Activated CD4-positive, alpha-beta T cell treated with anti-CD3 and anti-CD28 coated beads, Interleukin-10, Interleukin-2, amounts not matched to agents 100 ng/mL and 50 ng/mL, durations not matched to agents 16 hours and 8 hours (primary cell): Measurements from ENCODE around the gene ZNF593OS.

Source experiments
- DNase-seq: peaks from one replicate; pipeline ENCODE4 v3.0.0-alpha.2; 2020

The ZNF593OS gene

DNA sequence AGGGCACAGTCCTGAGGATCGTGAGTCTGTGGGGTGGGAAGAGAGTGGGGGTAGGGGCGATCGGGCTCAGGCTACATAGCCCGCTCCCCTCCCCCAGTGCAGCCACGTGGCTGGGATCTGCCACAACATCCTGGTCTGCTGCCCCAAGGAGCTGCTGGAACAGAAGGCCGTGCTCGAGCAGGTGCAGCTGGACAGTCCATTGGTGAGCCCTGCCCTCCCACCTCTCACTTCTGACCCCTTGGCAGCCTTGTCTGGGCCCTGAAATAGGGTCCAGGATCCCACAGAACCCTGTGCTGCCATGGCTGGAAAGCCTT lies 10.7 kb upstream of the ZNF593OS start:
- DNase-seq: no peak

DNA sequence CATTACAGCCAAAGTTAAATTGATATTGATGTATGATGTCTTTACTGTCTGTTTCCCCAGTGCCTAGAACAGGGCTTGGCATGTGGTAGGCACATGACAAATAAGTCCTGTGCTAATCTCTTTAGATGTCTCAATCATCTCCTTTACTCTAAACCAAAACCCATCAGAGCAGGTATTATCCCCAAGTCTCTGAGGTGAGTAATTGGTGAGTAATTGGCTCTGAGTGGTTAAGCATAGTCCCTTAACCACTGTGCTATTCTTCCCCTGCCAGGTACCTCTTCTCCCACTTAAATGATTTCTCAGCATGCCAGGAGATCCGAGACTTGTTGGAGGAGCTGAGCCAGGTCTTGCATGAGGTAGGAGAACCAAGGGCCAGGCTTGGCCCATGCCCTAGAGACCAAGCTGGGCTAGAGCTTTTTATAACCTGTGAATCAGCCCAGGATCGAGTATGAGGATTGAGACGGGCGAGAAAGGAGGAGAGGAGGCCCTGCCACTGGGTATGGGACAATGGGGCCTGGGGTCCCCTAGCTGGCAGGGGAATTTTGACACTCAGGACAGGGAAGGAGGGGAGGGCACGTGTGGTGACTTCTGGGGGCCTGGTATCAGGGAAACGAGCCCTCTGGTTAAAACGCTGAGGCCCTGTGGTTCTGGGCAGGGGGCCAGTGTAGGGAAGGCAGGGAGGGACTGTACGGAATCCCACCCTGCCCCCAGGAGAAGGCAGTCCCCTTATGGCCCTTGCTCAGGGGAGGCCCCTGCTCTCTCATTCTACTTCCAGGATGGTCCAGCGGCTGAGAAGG lies 10.2 kb upstream of the ZNF593OS start:
- DNase-seq: no peak

DNA sequence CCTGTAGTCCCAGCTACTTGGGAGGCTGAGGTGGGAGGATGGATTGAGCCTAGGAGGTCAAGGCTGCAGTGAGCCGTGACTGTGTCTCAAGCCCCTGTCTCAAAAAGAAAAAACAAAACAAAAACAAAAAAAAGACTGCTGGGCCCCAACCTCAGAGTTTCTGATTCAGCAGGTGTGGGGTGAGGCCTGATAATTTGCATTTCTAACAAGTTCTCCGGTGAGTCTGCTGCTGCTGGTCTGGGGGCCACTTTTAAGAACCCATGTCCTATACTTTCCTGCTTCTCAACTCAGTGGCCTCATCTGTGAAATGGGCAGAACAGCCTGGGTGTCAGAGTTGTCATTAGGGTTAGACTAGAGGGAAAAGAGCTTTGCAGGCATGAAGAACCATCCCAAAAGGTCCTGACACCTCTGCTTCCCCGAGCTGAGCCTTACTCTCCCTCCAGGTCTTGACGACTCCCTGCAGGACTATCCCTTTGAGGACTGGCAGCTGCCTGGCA lies 8.4 kb upstream of the ZNF593OS start:
- DNase-seq: no peak

DNA sequence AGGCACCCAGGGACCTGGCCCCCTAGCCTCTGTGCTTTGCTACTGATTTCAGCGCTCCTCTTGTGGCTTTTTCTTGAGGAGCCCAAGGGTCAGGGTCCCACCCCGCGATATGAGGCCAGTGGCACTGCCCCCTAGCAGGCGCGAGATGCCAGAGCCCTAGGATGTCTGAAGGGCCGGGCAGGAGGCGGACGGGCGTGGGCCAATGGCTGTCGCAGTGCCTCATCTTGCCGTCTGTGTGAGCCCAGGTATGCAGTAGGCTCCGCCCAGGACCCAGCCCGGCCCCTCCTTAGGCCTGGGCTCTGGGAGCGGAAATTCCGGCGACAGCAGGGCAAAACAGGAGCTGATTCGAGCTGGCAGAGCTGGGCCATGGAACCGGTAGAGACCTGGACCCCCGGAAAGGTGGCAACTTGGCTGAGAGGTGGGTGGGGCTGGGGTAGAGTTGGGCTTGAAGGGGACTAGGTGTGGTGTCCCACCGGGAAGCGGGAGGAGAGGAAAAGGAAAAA lies 5.6 kb upstream of the ZNF593OS start, which contains the start of gene CNKSR1:
Gene CNKSR1, plus strand, starts transcription at position 310 of the 503 bp plus-strand sequence. Its CDS starts 57 bp downstream, at position 367.
- DNase-seq: no peak

DNA sequence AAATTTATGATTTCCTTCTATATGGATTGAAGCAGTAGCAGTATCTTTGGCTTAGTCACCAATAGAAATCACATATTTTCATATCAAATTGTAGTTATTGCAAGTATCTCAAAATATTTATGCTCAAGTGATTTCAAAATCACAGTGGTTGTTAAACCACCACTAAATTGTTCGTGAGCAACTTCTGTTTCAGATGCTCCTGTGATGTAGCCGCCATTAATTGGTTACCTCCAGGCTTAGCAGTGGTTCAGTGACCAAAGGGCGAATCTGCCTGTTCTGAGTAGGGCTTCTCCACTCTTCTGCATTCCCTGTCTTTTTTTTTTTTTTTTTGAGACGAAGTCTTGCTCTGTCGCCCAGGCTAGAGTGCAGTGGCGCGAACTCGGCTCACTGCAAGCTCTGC lies 3.7 kb upstream of the ZNF593OS start:
- DNase-seq: no peak

DNA sequence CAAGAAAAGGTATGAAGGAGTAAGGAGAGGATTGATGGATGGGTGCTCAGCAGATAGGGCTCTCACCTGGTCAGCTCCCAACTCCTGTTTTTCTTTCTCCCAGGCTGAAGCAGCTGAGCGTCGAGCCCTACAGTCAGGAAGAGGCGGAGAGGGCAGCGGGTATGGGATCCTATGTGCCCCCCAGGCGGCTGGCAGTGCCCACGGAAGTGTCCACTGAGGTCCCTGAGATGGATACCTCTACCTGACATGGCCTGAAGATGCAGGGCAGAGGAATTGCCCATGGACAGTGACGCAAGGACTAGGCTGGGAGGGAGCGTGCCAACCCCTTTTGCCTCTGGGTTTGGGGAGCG lies 1.2 kb downstream of the ZNF593OS start:
- no peak for DNase-seq

DNA sequence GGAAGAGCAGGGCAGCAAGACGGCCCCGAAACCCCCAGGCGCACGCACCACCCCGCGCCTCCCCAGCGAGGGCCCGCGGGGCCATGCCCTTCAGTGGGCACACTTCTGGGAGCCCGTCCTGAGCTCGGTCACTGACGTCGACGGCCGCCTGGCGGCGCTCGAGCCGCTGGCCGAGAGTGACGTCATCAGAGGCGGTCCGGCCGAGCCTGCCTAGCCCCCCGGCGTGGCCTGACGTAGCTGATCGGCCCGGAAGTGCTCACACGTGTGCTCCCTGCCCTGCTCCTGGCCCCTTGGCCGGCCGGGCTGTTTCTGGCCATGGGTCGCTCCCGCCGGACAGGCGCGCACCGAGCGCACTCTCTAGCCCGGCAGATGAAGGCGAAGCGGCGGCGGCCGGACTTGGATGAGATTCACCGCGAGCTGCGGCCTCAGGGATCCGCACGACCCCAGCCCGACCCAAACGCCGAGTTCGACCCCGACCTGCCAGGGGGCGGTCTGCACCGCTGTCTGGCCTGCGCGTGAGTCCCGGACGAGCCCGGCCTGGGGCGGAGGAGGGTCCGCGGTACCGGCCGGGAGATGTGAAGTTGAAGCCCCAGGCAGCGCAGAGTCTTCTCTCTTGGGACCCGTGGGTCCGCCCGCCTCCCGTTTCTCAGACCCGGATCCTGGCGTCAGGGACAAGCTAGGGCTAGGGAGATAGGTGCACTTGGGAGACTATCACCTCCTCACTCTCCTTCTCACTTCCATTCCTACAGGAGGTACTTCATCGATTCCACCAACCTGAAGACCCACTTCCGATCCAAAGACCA lies 1.8 kb downstream of the ZNF593OS start, which contains the start of gene ZNF593:
Gene ZNF593, plus strand, starts transcription at position 240 of the 803 bp plus-strand sequence. Its CDS starts 76 bp downstream, at position 316.
- DNase-seq: peak; percentile 95

DNA sequence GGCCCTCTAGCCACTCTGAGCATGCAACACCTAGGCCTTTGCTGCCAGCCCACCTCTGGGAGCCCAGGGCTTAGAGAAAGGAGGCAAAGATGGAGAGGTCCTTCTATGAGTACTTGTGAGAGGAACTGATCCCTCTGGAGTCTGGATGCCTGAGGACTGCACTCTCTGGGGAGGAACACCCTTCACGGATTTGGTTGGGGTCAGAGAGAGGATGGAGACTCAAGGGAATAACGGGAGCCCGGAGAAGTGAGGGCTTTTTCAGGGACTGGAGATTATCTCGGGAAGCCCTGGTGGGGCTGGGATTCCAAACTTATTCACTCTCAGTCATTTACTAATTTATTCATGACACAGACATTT lies 2.5 kb downstream of the ZNF593OS start:
- no peak for DNase-seq

DNA sequence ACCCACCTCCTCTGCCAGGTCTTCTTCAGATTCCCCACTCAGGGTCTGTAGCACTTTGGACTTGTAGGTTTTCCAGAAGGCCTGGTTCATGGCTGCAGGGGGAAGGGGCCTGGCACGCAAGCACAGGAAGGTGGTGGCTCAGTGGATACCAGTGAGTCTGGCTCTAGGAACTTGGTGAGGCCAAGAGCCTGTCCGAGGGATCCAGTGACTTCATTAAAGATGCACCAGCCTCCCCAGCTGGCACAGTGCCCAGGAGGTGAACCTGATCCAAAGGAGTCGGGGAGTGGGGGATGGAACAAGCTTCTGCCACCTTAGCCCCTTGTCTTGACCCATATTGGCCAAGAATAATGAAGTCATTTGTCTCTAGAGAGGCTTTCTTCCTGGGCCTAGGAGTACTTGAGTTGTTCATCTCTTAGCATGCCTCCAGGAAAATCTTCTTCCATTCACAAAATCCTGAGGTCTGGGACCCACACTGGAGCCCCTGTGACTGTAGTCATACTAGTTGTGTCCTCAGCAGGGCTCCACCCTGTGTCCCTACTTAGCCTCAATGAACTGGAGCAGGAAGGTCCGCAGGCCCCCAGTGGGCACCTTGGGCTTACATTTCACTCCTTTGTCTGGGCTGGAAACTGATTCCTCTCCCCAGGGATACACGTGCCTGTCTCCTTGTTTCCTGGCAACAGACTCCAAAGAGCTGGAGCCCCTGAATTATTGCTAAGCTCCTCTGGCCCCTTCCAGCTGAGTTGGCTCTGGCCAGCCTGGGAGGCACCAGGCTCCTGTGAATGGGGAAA lies 3.0 kb downstream of the ZNF593OS start, which contains the start of gene C1orf232:
Gene C1orf232, minus strand, starts transcription at position 554 of the 788 bp plus-strand sequence. Its CDS starts 464 bp downstream, at position 90.
- DNase-seq: no peak

DNA sequence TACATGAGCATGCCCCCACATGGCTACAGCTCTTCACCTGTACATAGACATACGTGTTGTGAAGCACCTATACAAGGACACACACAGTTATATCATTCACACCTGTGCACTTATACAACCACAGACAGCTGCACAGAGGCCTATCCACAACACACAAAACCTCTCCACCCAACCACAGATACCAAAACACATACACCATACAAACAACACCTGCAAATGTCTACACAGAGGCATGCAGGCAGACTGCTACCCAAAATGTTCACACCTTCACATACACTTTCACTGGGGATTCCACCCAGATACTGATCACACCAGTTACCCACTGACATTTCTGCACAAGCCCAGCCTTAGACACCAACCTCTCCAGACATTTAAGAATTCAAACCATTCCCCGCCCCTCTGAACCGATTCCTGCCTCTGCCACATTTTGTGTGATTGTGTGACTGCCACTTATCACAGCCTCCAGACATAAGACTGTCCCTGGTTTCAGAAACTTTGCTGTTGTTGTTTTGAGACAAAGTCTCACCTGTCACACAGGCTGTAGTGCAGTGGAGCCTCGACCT lies 4.8 kb downstream of the ZNF593OS start:
- DNase-seq: peak; percentile 20

DNA sequence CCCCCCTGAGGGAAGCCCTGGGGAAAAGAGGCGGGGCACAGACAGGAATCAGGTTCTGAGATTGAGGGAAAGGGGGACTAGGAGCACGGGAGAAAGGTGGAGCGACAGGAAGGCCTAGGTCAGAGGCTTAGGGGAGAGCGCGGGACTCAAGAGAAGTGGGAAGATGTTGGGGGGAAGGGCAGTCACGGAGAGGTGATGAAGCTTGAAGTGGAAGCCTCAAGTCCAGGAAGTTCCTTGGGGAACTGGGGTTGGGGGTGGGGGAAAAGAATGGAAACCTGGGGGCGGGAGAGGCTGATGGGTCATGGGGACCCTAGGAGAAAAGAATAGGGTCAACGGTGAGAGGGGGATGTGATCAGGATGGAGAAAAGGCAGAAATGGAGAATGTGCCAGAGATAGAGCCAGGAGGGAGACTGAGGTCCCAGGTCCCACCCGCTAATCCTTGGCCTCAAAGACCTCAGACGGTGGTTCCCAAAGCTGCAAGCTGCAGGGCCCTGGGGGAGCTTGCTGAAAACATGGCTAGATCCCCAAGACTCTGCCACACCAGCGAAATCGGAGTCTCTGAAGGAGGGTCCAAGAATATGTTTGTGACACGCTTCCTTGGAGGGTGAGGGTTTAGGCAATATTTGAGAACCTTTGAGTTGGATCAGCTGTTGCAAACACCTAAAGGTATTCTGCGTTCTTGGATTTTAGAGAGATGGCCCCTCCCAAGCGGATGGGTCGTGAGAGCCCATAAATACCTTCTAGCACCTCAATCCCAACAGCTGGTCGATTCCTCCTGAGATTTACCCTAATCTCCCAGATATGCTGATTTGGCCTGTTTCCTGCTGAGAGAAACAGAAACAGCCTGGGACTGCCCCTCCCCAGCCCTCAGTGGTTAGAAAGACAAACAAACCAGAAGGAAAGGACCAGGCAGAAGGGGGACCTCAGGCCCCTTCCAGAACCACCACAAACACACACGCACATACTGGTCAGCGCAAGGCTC lies 6.5 kb downstream of the ZNF593OS start:
- no peak for DNase-seq

DNA sequence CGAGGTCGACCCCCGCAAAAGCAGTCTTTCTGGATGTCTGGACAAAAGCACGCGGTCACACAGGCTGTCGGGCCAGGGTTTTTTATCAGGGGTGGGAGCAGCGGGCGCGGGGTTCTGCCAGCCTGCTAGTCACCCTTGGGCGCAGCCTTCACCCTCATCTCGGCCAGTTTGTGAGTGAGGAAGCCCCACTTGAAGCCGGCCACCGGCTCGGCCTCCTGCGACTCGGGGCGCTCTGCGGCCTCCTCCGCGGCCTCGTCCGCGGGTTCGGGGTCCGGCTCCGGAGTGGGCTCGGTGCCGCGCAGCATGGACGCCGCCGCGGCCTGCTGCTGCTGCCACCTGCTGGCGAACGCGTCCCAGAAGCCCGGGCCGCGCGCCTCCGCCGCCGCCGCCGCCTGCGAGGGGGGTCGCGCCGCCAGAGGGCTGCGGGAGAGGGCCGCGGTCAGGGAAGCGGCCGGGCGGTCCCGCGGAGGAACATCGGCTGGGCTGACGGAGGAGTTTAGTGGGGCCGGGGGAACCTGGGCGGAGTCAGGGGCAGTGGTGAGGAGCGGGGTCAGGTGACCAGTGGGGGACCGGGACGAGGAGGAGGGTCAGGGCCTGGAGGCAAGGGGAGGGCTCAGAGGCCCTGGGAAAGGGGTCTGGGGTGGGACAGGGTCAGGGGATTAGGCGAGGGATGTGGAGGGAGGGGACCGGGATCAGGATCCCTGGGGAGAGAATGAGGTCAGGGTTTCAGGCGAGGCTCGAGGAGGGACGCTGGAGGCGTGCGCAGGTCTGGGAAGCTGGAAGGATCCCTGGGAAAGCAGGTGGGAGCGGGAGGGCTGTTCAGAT lies 7.4 kb downstream of the ZNF593OS start:
- peak; percentile 50 for DNase-seq

DNA sequence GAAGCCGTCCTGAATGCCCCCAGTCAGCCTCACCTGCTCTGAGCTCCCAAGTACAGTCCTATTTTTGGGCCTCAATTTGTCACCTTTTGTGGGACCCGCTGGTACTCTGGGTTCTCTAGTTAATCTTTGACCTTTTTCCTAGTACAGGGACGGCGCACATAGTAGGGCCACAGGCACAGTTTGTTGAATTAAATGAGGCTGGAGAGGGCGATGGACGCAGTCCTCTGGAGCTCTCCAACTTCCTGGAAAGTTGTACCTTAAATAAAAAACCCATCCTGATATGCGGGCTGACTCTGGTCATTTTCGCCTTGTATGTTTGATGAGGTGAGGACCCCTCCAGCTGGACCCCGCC lies 8.0 kb downstream of the ZNF593OS start:
- DNase-seq: no peak

DNA sequence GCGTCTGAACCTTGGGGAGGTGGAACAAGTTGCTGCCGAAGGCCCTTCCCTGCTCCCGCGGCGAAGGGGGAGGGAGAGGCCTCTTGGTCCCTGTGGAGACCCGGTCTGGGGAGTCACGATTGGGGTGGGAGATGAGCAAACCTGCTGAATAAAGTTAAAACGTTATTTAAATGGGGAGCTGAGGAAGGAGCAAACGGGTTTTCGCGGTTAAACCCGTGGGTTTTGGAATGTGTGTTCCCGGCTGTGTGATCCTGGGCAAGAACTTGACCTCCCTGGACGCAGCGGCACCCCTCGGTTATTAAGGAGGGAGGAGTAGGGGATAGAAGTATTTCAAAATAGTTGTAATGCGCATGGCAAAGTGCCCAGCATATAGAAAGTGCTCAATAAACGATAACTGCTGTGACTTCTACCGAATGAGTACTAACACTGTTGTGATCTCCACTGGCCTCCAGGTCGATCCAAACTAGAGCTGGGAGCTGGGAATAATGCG lies 9.4 kb downstream of the ZNF593OS start:
- DNase-seq: no peak

DNA sequence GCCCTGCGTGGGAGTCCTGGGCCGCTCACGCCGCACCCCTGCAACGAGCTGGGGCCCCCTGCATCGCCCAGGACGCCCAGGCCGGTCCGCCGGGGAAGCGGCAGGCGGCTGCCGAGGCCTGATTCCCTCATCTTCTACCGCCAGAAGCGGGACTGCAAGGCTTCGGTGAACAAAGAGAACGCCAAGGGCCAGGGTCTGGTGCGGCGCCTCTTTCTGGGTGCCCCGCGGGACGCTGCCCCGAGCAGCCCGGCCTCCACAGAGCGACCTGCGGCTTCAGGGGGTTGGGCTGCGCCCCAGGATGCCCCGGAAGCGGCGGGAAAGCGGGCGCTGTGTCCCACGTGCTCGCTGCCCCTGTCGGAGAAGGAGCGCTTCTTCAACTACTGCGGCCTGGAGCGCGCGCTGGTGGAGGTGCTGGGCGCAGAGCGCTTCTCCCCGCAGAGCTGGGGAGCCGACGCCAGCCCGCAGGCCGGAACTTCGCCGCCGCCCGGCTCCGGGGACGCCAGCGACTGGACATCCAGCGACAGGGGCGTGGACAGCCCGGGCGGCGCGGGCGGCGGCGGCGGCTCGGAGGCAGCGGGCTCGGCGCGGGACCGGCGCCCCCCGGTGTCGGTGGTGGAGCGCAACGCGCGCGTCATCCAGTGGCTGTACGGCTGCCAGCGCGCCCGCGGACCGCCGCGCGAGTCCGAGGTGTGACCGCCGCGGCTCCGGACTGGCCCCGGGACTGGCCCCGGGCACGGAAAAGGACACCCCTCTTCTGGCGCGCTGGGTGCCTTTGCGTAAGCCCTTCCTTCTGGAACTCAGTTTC lies 10.0 kb downstream of the ZNF593OS start:
- peak; percentile 50 for DNase-seq

DNA sequence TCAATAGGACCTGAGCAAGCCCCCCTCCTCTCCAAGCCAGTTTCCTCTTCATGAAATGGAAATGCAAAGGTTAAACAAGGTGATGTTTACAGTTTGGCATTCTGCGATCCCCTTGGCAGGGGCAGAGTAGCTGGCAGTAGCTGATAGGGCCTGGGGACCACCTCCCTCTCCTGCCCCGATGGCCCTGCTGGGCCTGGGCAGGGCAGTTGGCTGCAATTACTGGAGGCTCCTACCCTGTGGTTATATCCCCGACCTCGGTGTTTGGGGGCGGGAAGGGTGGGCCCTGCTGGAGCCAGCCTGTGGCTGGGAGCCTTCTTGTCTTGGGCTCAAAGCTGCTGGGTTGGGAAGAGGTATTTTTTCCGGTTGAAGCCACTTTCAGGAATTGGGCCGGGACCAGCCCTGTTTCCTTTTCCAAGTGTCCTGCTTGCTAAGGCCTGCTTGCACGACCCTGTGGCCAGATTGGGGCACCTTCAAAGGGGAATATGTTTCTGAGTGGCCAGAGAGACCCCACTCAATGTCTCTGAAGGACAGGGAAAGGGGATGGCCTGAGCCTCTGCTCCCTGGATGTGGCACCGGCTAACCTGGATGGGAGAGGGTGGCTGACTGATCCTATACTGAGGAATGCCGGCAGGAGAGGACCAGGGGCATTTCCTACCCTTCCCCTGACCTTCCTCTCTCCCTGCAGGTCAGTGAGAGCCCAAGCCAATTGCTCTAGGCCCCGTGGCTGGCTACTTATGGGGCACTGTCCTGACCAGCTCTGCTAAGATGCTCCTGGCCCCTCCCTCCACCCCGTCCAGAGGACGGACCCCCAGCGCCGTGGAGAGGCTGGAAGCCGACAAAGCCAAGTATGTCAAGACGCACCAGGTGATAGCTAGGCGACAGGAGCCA lies 10.9 kb downstream of the ZNF593OS start:
- DNase-seq: no peak

DNA sequence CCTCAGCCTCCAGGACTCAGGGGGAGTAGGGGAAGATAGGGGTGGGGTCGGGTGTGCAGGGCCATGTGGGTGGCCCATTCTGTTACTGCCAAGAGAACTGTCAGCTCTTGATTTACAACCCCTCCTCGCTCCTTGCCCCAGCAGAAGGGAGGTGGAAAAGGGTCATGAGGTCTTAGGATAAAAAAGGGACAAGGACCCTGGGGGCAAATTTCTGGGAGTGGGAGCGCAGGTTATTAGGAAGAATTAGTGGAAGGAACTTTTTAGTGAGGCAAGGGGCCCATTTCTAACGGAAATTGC lies 11.9 kb downstream of the ZNF593OS start:
- no peak for DNase-seq

DNA sequence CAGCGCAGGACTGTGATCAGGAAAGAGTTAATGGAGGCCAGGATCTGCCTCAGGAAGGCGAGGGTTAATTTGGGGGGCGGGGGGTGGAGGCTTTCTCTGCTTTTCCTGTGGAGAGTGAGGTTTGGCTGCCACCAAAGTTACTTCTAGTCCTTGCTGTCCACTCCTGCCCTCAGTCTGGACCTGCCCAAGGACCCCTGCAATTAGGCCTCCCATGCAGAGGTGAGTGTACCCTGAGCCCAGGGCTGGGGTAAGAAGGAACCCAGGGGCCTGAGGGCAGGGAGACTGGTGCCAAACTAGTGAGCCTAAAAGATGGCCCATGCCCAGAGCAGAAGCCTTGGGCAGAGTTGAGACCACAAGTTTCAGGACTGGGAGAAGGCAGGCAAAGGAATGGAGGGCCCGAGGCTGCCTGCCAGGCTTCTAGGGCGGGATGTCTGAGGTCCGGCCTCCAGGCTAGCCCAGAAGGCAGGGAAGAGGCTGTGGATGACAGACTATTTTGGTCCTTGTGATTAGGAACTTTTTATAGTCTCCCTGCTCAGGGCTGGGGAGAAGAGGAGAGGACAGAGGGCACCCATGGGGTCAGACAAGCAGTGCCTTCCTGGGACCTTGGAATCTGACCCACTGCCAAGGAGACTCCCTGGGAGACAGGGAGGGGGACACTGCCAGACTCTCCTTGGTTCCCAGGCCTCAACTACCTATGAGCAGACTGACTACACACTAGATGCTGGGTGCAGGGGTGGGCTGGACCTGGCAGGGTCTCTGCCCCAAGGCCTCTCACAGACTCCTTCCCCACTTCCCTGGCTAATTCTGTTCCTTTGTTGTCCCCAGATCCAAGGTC lies 12.5 kb downstream of the ZNF593OS start, which contains the start of gene FAM110D:
Gene FAM110D, plus strand, starts transcription at position 172 of the 835 bp plus-strand sequence. CDS start 2,213 bp downstream, outside the sequence.
- no peak for DNase-seq
